Astrocyte (in vitro differentiated cells and primary cell): ENCODE results near the gene HLA-DPA1.

Experiments
- EZH2 ChIP-seq: IDR thresholded peaks from 2 replicates; pipeline ENCODE4 v1.6.1; 2012; ENCODE audit warnings: mild to moderate bottlenecking, low read length, inconsistent platforms; ENCODE audit not compliant: insufficient read depth
- TF ChIP-seq, protein P1 (sequence below): IDR thresholded peaks from 2 replicates; pipeline ENCODE4 v1.5.1; 2011; ENCODE audit warnings: low read depth, mild to moderate bottlenecking, inconsistent platforms, low read length, moderate library complexity; ENCODE audit not compliant: insufficient read depth

DNA sequence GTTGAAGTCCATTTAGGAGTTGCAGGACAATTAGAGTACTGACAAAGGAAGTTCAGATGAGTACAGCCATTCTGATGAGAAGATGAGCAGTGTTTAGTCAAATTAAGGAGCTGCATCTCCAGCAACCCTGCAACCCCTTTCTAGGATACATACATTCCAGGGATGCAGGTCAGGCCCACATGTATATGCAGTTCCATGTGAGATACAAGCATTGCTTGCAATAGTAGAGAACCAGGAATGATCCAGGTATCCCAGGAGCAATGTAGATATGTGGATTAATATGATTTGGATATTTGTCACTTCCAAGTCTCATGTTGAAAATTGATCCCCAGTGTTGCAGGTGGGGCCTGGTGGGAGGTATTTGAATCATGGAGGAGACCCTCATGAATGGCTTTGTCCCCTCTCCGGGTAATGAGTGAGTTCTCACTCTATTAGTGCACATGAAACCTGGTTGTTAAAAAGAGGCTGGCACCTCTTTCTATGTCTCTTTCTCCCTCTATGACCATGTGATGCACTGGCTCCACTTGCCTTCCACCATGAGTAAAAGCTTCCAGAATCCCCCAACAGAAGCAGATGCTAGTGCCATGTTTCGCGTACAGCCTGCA lies 6.4 kb downstream of the HLA-DPA1 start:
- TF ChIP-seq EZH2, result no peak
- TF ChIP-seq, protein P1, sequence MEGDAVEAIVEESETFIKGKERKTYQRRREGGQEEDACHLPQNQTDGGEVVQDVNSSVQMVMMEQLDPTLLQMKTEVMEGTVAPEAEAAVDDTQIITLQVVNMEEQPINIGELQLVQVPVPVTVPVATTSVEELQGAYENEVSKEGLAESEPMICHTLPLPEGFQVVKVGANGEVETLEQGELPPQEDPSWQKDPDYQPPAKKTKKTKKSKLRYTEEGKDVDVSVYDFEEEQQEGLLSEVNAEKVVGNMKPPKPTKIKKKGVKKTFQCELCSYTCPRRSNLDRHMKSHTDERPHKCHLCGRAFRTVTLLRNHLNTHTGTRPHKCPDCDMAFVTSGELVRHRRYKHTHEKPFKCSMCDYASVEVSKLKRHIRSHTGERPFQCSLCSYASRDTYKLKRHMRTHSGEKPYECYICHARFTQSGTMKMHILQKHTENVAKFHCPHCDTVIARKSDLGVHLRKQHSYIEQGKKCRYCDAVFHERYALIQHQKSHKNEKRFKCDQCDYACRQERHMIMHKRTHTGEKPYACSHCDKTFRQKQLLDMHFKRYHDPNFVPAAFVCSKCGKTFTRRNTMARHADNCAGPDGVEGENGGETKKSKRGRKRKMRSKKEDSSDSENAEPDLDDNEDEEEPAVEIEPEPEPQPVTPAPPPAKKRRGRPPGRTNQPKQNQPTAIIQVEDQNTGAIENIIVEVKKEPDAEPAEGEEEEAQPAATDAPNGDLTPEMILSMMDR, result no peak
